K562 (cell line): ENCODE data around the gene ANKRD13A. TPM values are rescaled to one million over a fixed set of nuclear protein-coding genes. Genes with fewer than 3 reads are reported as not detected.

Experiments used
- ARID2 ChIP-seq: fragments of 450-650 bp; IDR thresholded peaks from 2 replicates; pipeline ENCODE4 v1.6.1; 2017; ENCODE audit warnings: antibody characterized with exemption, mild to moderate bottlenecking
- CHD2 ChIP-seq: IDR thresholded peaks from 2 replicates; pipeline ENCODE4 v1.6.1; 2011; ENCODE audit warnings: low read depth, low read length
- FIP1L1 ChIP-seq: fragments of 200-400 bp; formaldehyde crosslinking; IDR thresholded peaks from 2 replicates; pipeline ENCODE4 v1.6.1; 2018; ENCODE audit warnings: mild to moderate bottlenecking, low read depth, low read length; ENCODE audit not compliant: poor library complexity, severe bottlenecking
- POLR2AphosphoS2 ChIP-seq: IDR thresholded peaks from 2 replicates; pipeline ENCODE4 v1.6.1; 2012; ENCODE audit warnings: low read length, improper control_type of control experiment
- PURB ChIP-seq: sonication (generic); formaldehyde crosslinking; IDR thresholded peaks from 2 replicates; pipeline ENCODE4 v1.9.0; 2021; ENCODE audit warnings: low read depth, mild to moderate bottlenecking, missing genetic modification reagents
- RAD21 ChIP-seq, 2 experiments: fragments of 250-450 bp in 1 of 2; fragments of 450-650 bp in 1 of 2; sonication (Bioruptor Pico) in 1 of 2; formaldehyde crosslinking in 1 of 2; IDR thresholded peaks in 1 of 2; conservative IDR thresholded peaks in 1 of 2; 2 replicates each; pipeline versions ENCODE4 v1.4.0 to v1.8.0; 2020 to 2022; ENCODE audit warnings: mild to moderate bottlenecking in 2 of 2, moderate library complexity in 1 of 2
- SP1 ChIP-seq: sonication (generic); formaldehyde crosslinking; IDR thresholded peaks from 2 replicates; pipeline ENCODE4 v1.8.1; 2022; ENCODE audit warnings: mild to moderate bottlenecking, missing genetic modification reagents
- ZNF232 ChIP-seq: sonication (generic); formaldehyde crosslinking; IDR thresholded peaks from 2 replicates; pipeline ENCODE4 v1.8.0; 2022; ENCODE audit warnings: mild to moderate bottlenecking, missing genetic modification reagents
- ZNF282 ChIP-seq: sonication (generic); formaldehyde crosslinking; IDR thresholded peaks from 2 replicates; pipeline ENCODE4 v1.8.1; 2023; ENCODE audit warnings: missing genetic modification reagents
- ZNF57 ChIP-seq: fragments of 450-650 bp; formaldehyde crosslinking; IDR thresholded peaks from 2 replicates; pipeline ENCODE4 v1.4.0; 2020; ENCODE audit warnings: mild to moderate bottlenecking, moderate library complexity
- polyA plus RNA-seq, 8 experiments: library from polyadenylated mRNA; depleted of rRNA in 4 of 8; stranded (reverse) in 5 of 8; unstranded in 3 of 8; fragments of >200 nt; fragmentation: Nextera tagmentation in 2 of 8; fragmentation: Illumina TruSeq in 1 of 8; extraction: Ambion mirVana in 2 of 8; extraction: Trizol in 1 of 8; gene quantifications; 2 replicates each; pipeline versions ENCODE4 v1.2.1 to v1.2.3, GENCODE V29; 2011 to 2014; ENCODE audit warnings: inconsistent platforms in 1 of 8, missing spikeins in 1 of 8
- total RNA-seq, 7 experiments: library from RNA; depleted of rRNA in 6 of 7; stranded (reverse); fragments of >200 nt in 6 of 7; fragmentation: Illumina TruSeq in 2 of 7; extraction: Trizol in 2 of 7; gene quantifications; 2 replicates each; pipeline versions ENCODE4 v1.2.1 to v1.2.3, GENCODE V29; 2011 to 2021; ENCODE audit warnings: low replicate concordance in 1 of 7
- TF ChIP-seq, protein P1 (sequence below), 3 experiments: fragments of 200-800 bp in 1 of 3; sonication (Bioruptor generic) in 1 of 3; sonication (generic) in 1 of 3; formaldehyde crosslinking in 1 of 3; IDR thresholded peaks; 2 replicates each; pipeline versions ENCODE4 v1.6.1 to v1.8.0; 2016 to 2022; ENCODE audit warnings: mild to moderate bottlenecking in 2 of 3, missing compliant biosample characterization in 2 of 3, missing genetic modification characterization in 2 of 3, missing genetic modification reagents in 1 of 3
- TF ChIP-seq, protein P2 (sequence below): sonication (generic); formaldehyde crosslinking; IDR thresholded peaks from 2 replicates; pipeline ENCODE4 v1.8.0; 2022; ENCODE audit warnings: mild to moderate bottlenecking, missing genetic modification reagents, borderline replicate concordance
- TF ChIP-seq, protein P3 (sequence below): fragments of 200-800 bp; sonication (Bioruptor generic); IDR thresholded peaks from 2 replicates; pipeline ENCODE4 v1.6.1; 2017; ENCODE audit warnings: missing genetic modification characterization, missing compliant biosample characterization
- TF ChIP-seq, protein P4 (sequence below): fragments of 250-450 bp; sonication (Bioruptor Pico); IDR thresholded peaks from 2 replicates; pipeline ENCODE4 v1.8.0; 2021; ENCODE audit warnings: moderate library complexity, mild to moderate bottlenecking, inconsistent platforms
- TF ChIP-seq, protein P5 (sequence below): fragments of 450-650 bp; IDR thresholded peaks from 2 replicates; pipeline ENCODE4 v1.7.1; 2018; ENCODE audit warnings: mild to moderate bottlenecking, low read depth; ENCODE audit not compliant: partially characterized antibody
- TF ChIP-seq, protein P6 (sequence below): IDR thresholded peaks from 2 replicates; pipeline ENCODE4 v1.6.1; 2011; ENCODE audit not compliant: insufficient read length; ENCODE audit errors: extremely low read depth
- TF ChIP-seq, protein P7 (sequence below): fragments of 450-650 bp; conservative IDR thresholded peaks from 2 replicates; pipeline ENCODE4 v1.6.1; 2016; ENCODE audit warnings: missing genetic modification characterization, low read depth, mild to moderate bottlenecking, missing compliant biosample characterization, moderate library complexity
- TF ChIP-seq, protein P8 (sequence below): sonication (generic); formaldehyde crosslinking; IDR thresholded peaks from 2 replicates; pipeline ENCODE4 v1.9.0; 2022; ENCODE audit warnings: mild to moderate bottlenecking, missing genetic modification reagents

ANKRD13A gene
- total and polyA plus RNA-seq, 9 of the 15 experiments (the other 6 are each of a cell fraction or from before 2014, with no cell fraction given): 5.0 to 55.0 (median 41.5) TPM

DNA sequence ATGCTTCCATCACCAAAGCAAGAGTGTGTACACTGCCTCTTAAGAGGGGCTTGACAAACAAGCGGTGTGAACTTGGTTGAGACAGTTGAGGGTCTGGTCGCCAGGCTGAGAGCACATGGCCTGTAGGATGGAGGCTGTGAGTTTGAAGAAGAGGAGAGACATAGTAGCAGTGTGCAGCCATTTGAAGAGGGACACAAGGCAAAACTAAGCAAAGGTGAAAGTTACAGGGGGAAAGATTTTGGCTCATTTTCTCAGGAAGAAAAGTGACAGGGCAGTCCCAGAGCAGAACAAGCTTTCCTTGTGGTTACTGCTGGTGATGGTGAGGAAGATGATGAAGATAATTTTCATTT is 60.4 kb downstream of the ANKRD13A start (continued):
- TF ChIP-seq, protein P1, sequence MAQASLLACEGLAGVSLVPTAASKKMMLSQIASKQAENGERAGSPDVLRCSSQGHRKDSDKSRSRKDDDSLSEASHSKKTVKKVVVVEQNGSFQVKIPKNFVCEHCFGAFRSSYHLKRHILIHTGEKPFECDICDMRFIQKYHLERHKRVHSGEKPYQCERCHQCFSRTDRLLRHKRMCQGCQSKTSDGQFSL (CRISPR knock-in tag; IDR thresholded peaks at IDR 0.05): no peak
- TF ChIP-seq, protein P1 (tag; IDR thresholded peaks at IDR 0.05): peak in 1 of 2 experiments; percentile 64; a peak in 1 of 4 replicates
- no peak for TF ChIP-seq PURB (CRISPR knock-in tag)
- TF ChIP-seq ZNF232: no peak
- no peak for TF ChIP-seq ZNF57 (CRISPR knock-in tag)
- TF ChIP-seq, protein P2, sequence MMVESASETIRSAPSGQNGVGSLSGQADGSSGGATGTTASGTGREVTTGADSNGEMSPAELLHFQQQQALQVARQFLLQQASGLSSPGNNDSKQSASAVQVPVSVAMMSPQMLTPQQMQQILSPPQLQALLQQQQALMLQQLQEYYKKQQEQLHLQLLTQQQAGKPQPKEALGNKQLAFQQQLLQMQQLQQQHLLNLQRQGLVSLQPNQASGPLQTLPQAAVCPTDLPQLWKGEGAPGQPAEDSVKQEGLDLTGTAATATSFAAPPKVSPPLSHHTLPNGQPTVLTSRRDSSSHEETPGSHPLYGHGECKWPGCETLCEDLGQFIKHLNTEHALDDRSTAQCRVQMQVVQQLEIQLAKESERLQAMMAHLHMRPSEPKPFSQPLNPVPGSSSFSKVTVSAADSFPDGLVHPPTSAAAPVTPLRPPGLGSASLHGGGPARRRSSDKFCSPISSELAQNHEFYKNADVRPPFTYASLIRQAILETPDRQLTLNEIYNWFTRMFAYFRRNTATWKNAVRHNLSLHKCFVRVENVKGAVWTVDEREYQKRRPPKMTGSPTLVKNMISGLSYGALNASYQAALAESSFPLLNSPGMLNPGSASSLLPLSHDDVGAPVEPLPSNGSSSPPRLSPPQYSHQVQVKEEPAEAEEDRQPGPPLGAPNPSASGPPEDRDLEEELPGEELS: 0 out of 2 replicates have a peak, but pooled peaks have one; percentile 45
- TF ChIP-seq POLR2AphosphoS2: no peak
- TF ChIP-seq RAD21 (CRISPR knock-in tag; conservative IDR thresholded peaks at IDR 0.05 in 1 of 2, IDR thresholded peaks at IDR 0.05 in 1 of 2): no peak
- TF ChIP-seq, protein P3, sequence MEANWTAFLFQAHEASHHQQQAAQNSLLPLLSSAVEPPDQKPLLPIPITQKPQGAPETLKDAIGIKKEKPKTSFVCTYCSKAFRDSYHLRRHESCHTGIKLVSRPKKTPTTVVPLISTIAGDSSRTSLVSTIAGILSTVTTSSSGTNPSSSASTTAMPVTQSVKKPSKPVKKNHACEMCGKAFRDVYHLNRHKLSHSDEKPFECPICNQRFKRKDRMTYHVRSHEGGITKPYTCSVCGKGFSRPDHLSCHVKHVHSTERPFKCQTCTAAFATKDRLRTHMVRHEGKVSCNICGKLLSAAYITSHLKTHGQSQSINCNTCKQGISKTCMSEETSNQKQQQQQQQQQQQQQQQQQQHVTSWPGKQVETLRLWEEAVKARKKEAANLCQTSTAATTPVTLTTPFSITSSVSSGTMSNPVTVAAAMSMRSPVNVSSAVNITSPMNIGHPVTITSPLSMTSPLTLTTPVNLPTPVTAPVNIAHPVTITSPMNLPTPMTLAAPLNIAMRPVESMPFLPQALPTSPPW (CRISPR knock-in tag): no peak
- TF ChIP-seq, protein P4, sequence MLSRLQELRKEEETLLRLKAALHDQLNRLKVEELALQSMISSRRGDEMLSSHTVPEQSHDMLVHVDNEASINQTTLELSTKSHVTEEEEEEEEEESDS: no peak
- TF ChIP-seq, protein P5, sequence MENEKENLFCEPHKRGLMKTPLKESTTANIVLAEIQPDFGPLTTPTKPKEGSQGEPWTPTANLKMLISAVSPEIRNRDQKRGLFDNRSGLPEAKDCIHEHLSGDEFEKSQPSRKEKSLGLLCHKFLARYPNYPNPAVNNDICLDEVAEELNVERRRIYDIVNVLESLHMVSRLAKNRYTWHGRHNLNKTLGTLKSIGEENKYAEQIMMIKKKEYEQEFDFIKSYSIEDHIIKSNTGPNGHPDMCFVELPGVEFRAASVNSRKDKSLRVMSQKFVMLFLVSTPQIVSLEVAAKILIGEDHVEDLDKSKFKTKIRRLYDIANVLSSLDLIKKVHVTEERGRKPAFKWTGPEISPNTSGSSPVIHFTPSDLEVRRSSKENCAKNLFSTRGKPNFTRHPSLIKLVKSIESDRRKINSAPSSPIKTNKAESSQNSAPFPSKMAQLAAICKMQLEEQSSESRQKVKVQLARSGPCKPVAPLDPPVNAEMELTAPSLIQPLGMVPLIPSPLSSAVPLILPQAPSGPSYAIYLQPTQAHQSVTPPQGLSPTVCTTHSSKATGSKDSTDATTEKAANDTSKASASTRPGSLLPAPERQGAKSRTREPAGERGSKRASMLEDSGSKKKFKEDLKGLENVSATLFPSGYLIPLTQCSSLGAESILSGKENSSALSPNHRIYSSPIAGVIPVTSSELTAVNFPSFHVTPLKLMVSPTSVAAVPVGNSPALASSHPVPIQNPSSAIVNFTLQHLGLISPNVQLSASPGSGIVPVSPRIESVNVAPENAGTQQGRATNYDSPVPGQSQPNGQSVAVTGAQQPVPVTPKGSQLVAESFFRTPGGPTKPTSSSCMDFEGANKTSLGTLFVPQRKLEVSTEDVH: no peak
- TF ChIP-seq CHD2: no peak
- TF ChIP-seq, protein P6, sequence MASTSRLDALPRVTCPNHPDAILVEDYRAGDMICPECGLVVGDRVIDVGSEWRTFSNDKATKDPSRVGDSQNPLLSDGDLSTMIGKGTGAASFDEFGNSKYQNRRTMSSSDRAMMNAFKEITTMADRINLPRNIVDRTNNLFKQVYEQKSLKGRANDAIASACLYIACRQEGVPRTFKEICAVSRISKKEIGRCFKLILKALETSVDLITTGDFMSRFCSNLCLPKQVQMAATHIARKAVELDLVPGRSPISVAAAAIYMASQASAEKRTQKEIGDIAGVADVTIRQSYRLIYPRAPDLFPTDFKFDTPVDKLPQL: no peak
- no peak for TF ChIP-seq SP1 (CRISPR knock-in tag)
- TF ChIP-seq, protein P7, sequence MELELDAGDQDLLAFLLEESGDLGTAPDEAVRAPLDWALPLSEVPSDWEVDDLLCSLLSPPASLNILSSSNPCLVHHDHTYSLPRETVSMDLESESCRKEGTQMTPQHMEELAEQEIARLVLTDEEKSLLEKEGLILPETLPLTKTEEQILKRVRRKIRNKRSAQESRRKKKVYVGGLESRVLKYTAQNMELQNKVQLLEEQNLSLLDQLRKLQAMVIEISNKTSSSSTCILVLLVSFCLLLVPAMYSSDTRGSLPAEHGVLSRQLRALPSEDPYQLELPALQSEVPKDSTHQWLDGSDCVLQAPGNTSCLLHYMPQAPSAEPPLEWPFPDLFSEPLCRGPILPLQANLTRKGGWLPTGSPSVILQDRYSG (tag): 0 out of 2 replicates have a peak, but pooled peaks have one; percentile 61
- TF ChIP-seq ZNF282: no peak
- TF ChIP-seq FIP1L1: no peak
- TF ChIP-seq ARID2: no peak
- TF ChIP-seq, protein P8, sequence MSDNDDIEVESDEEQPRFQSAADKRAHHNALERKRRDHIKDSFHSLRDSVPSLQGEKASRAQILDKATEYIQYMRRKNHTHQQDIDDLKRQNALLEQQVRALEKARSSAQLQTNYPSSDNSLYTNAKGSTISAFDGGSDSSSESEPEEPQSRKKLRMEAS (CRISPR knock-in tag): no peak
